Fibroblast of lung (primary cell): Measurements from ENCODE around the gene RAB44. TPM values are rescaled to one million over a fixed set of nuclear protein-coding genes. Genes with fewer than 3 reads are reported as not detected.
"Not testable (repeated sequence)": the region's sequence is repeated elsewhere in the genome, so short reads cannot be mapped to it uniquely, and the experiment has no call there.

Experiments
- DNase-seq, 2 donors: peaks; one replicate each; pipeline versions ENCODE4 v3.0.0 to v3.0.0-alpha.2; 2010; ENCODE audit warnings: low read depth in 2 of 2
- H2AFZ ChIP-seq: 2 replicates; pipeline ENCODE4 v1.5.1; 2012; ENCODE audit warnings: low read length, control low read depth, inconsistent platforms
- H3K27ac ChIP-seq: 2 replicates; pipeline ENCODE4 v1.5.1; 2011; ENCODE audit warnings: low read length, control low read depth; ENCODE audit not compliant: insufficient read depth
- H3K27me3 ChIP-seq: 2 replicates; pipeline ENCODE4 v1.5.1; 2011; ENCODE audit warnings: mild to moderate bottlenecking, low read length; ENCODE audit not compliant: control insufficient read depth, insufficient read depth
- H3K36me3 ChIP-seq: 2 replicates; pipeline ENCODE4 v1.5.1; 2011; ENCODE audit warnings: low read length; ENCODE audit not compliant: control insufficient read depth, insufficient read depth
- H3K4me1 ChIP-seq: 2 replicates; pipeline ENCODE4 v1.5.1; 2011; ENCODE audit warnings: low read length; ENCODE audit not compliant: control insufficient read depth, insufficient read depth; ENCODE audit errors: extremely low read depth
- H3K4me2 ChIP-seq: 2 replicates; pipeline ENCODE4 v1.5.1; 2011; ENCODE audit warnings: low read length, control low read depth; ENCODE audit not compliant: insufficient read depth; ENCODE audit errors: extremely low read depth
- H3K4me3 ChIP-seq, 4 experiments: fragments of 200-600 bp in 1 of 4; sonication (generic) in 1 of 4; replicated peaks in 1 of 4; 2 replicates each; pipeline ENCODE4 v1.5.1; 2011 to 2016; ENCODE audit warnings: low read length in 4 of 4, low read depth in 3 of 4, mild to moderate bottlenecking in 3 of 4, control low read depth in 2 of 4, inconsistent platforms in 1 of 4, mixed read lengths in 1 of 4; ENCODE audit not compliant: insufficient read depth in 1 of 4; ENCODE audit errors: control extremely low read depth in 1 of 4
- H3K79me2 ChIP-seq: 2 replicates; pipeline ENCODE4 v1.5.1; 2012; ENCODE audit warnings: mild to moderate bottlenecking, low read length, inconsistent platforms; ENCODE audit not compliant: control insufficient read depth, insufficient read depth
- H3K9ac ChIP-seq: 2 replicates; pipeline ENCODE4 v1.5.1; 2011; ENCODE audit warnings: mild to moderate bottlenecking, low read length, control low read depth; ENCODE audit not compliant: insufficient read depth
- H3K9me3 ChIP-seq: 2 replicates; pipeline ENCODE4 v1.5.1; 2012; ENCODE audit warnings: low read depth, low read length; ENCODE audit not compliant: control insufficient read depth, insufficient read depth
- H4K20me1 ChIP-seq: 2 replicates; pipeline ENCODE4 v1.5.1; 2011; ENCODE audit warnings: low read length; ENCODE audit not compliant: control insufficient read depth, insufficient read depth; ENCODE audit errors: extremely low read depth
- EZH2 ChIP-seq: IDR thresholded peaks from 2 replicates; pipeline ENCODE4 v1.5.1; 2012; ENCODE audit warnings: low read length, control low read depth, mild to moderate bottlenecking; ENCODE audit errors: missing control alignments
- polyA plus RNA-seq, 2 donors: library from polyadenylated mRNA; depleted of rRNA in 1 of 2; stranded (reverse) in 1 of 2; unstranded in 1 of 2; fragments of >200 nt; gene quantifications; 2 replicates each; pipeline ENCODE4 v1.2.1, GENCODE V29; 2011 to 2012; ENCODE audit warnings: missing spikeins in 1 of 2
- total RNA-seq: library from RNA; depleted of rRNA; stranded (reverse); fragments of >200 nt; gene quantifications from 2 replicates; pipeline ENCODE4 v1.2.1, GENCODE V29; 2014
- TF ChIP-seq, protein P1 (sequence below), 2 donors: IDR thresholded peaks in 1 of 2; conservative IDR thresholded peaks in 1 of 2; 1 replicate in 1 of 2; 2 replicates in 1 of 2; pipeline ENCODE4 v1.5.1; 2011 to 2012; ENCODE audit warnings: low read length in 2 of 2, control low read depth in 1 of 2, inconsistent platforms in 1 of 2, low read depth in 1 of 2, mild to moderate bottlenecking in 1 of 2

Gene RAB44
- total and polyA plus RNA-seq, 2 donors (not counting 1 experiment from before 2014, with no cell fraction given), result under 0.01 TPM; not detected in 1

DNA sequence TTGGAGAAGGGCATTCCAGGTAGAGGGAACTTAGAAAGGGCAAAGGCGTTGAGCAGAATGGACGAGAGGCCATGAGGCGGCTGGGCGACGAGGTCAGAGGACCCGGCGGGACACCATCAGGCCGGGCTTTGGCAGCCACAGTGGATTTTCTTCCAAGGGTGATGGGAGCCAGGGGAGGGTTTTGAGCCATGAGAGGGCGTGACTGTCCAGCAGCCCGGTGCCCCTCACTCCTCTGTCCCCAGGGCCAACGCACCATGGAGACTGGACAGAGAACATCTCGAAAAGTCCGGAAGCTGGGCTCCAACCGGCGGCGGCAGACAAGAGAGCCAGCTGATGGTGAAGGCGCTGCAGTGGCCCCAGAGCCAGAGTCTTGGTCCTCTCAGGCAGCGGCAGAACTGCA is 6.4 kb downstream of the RAB44 start:
- peaks cover 7% of the 10 kb centered on the region for H3K27me3 ChIP-seq
- H2AFZ ChIP-seq, result no peak overlapping the region
- DNase-seq, result no peak
- H3K27ac ChIP-seq, result no peak overlapping the region
- H3K9me3 ChIP-seq, result no peaks in the 10 kb centered on the region
- no peak overlapping the region for H3K4me2 ChIP-seq
- no peaks in the 10 kb centered on the region for H3K4me1 ChIP-seq
- no peak overlapping the region for H3K4me3 ChIP-seq
- H4K20me1 ChIP-seq, result no peaks in the 10 kb centered on the region
- no peaks in the 10 kb centered on the region for H3K79me2 ChIP-seq
- H3K36me3 ChIP-seq, result no peaks in the 10 kb centered on the region
- TF ChIP-seq, protein P1, sequence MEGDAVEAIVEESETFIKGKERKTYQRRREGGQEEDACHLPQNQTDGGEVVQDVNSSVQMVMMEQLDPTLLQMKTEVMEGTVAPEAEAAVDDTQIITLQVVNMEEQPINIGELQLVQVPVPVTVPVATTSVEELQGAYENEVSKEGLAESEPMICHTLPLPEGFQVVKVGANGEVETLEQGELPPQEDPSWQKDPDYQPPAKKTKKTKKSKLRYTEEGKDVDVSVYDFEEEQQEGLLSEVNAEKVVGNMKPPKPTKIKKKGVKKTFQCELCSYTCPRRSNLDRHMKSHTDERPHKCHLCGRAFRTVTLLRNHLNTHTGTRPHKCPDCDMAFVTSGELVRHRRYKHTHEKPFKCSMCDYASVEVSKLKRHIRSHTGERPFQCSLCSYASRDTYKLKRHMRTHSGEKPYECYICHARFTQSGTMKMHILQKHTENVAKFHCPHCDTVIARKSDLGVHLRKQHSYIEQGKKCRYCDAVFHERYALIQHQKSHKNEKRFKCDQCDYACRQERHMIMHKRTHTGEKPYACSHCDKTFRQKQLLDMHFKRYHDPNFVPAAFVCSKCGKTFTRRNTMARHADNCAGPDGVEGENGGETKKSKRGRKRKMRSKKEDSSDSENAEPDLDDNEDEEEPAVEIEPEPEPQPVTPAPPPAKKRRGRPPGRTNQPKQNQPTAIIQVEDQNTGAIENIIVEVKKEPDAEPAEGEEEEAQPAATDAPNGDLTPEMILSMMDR (conservative IDR thresholded peaks at IDR 0.05 in 1 of 2, IDR thresholded peaks at IDR 0.05 in 1 of 2; ENCODE audit: low read depth in 1 of 2, low read length in 2 of 2), result no peak
- no peak for TF ChIP-seq EZH2
- H3K9ac ChIP-seq, result no peak overlapping the region

DNA sequence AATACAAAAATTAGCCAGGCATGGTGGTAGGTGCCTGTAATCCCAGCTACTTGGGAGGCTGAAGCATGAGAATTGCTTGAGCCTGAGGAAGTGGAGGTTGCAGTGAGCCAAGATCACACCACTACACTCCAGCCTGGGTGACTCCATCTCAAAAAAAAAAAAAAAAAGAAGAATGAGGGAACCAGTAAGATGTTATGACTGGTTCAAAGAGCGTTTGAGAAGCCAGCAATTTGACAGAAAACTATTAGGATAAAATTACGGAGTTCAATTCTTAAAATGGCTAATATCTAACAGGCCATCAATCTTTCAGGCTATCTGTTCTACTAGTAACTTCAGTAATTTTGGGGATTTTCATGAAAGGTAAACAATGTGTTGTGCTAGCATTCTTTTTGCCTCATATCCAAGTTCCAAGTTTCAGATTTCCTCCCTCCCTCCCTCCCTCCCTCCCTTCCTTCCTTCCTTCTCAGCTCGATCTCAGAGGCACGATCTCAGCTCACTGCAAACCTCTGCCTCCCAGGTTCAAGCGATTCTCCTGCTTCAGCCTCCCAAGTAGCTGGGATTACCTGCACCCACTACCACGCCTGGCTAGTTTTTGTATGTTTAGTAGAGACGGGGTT is 7.4 kb downstream of the RAB44 start:
- not testable (repeated sequence) for H3K9ac ChIP-seq, H3K27ac ChIP-seq, H4K20me1 ChIP-seq, H3K4me3 ChIP-seq, H3K9me3 ChIP-seq, H3K79me2 ChIP-seq, H3K4me2 ChIP-seq, H3K27me3 ChIP-seq, H2AFZ ChIP-seq, H3K36me3 ChIP-seq, H3K4me1 ChIP-seq, DNase-seq

DNA sequence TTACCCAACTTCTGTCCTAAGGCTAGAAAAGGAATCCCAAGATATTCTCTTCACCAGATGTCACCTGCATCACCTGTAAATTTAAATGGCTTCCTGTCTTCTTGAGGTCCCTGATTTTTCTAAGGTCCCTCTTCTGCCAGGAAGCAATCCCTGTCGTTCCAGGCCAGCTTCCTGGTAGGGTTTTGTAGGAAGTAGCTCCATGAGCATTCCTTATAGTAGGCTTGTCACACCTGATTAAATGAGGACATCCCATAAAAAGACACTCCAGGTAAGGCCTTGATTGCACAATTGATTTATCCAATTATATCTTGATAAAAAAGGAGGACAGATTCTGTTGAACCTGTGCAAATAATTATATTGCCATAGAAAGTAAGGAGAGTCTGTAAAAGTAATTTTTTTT is 8.7 kb downstream of the RAB44 start:
- no peak overlapping the region for H3K4me3 ChIP-seq
- DNase-seq, result no peak
- no peak overlapping the region for H3K9ac ChIP-seq
- peaks cover 7% of the 10 kb centered on the region for H3K27me3 ChIP-seq
- H3K4me2 ChIP-seq, result no peak overlapping the region
- no peaks in the 10 kb centered on the region for H3K4me1 ChIP-seq
- no peak overlapping the region for H2AFZ ChIP-seq
- no peaks in the 10 kb centered on the region for H4K20me1 ChIP-seq
- no peaks in the 10 kb centered on the region for H3K36me3 ChIP-seq
- H3K27ac ChIP-seq, result no peak overlapping the region
- TF ChIP-seq, protein P1 (conservative IDR thresholded peaks at IDR 0.05 in 1 of 2, IDR thresholded peaks at IDR 0.05 in 1 of 2; ENCODE audit: low read depth in 1 of 2, low read length in 2 of 2), result no peak
- TF ChIP-seq EZH2, result no peak
- no peaks in the 10 kb centered on the region for H3K9me3 ChIP-seq
- H3K79me2 ChIP-seq, result no peaks in the 10 kb centered on the region
